Measurements from ENCODE around the gene PTGR2. TPM values are rescaled to one million over a fixed set of nuclear protein-coding genes. Genes with fewer than 3 reads are reported as not detected.

The PTGR2 gene
- total and polyA plus RNA-seq, 2 of the 8 experiments (the other 6 are each of a cell fraction or from before 2014, with no cell fraction given) = 6.0 to 17.5 TPM

DNA sequence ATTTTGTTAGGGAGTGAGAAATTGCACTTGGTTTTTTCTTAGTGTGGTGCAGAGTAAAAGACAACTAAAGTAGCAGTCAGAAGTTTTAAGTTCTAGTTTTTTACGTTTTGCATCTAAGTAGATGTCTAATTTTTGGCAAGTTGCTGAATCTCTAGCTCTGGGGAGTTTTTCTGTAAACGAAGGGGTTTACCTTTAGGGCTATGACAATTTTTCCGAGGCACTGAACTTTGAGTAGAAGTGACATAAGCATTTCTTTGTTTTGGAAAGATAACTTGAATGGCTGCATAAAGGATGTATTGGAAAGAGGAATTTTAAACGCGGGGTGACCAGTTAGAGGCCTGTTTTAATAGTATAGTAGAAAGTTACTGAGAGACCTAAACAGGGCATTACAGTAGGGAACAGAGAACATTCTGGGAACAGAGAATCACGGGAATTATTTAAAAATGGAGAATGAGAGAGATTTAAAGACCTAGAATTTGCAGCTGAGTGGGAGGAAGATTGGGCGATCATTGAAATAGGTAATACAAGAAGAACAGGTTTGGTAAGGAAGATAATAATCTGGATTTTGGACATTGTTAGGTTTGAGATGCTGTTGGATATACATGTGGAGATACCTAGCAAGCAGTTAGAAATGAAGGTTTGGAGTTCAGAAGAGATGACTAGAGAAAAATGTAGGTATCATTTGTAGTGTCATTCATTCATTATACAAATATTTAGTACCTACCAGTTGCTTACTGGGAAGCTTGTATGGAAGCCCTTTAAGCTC, 36.2 kb downstream of the PTGR2 start:
- Histone ChIP-seq H3K27me3 (replicated peaks in 1 of 4; ENCODE audit: control insufficient read depth in 3 of 4, extremely low read depth in 1 of 4, insufficient read depth in 3 of 4, low read length in 3 of 4) (no peaks in the 10 kb centered on the region), H3K4me2 (ENCODE audit: insufficient read depth in 1 of 2, low read depth in 2 of 2, low read length in 2 of 2) (peak overlapping the region; percentile 68 to 94), H2BK5ac (ENCODE audit: low read depth, low read length) (no peak overlapping the region), H3K56ac (replicated peaks; ENCODE audit: insufficient read length, low read depth, low read length) (no peak overlapping the region), H4K91ac (replicated peaks; ENCODE audit: insufficient read length, low read length) (no peak overlapping the region), H3K4me3 (ENCODE audit: extremely low read depth in 1 of 4, insufficient read depth in 2 of 4, low read depth in 3 of 4, low read length in 4 of 4) (peak overlapping the region; percentile 90 to 98 (median 93); a peak in 7 of 8 replicates), H3K79me1 (ENCODE audit: low read depth, low read length) (no peaks in the 10 kb centered on the region), H4K20me1 (replicated peaks in 1 of 2; ENCODE audit: control insufficient read depth in 1 of 2, insufficient read depth in 2 of 2, low read length in 2 of 2) (no peaks in the 10 kb centered on the region), H2BK15ac (ENCODE audit: low read length) (no peak overlapping the region), H2BK20ac (ENCODE audit: low read length) (no peak overlapping the region), H2AK5ac (ENCODE audit: low read depth, low read length) (no peak overlapping the region), H3K36me3 (ENCODE audit: control insufficient read depth in 2 of 4, insufficient read depth in 4 of 4, low read length in 3 of 4) (peaks cover 0 to 2% (median 0%) of the 10 kb centered on the region in 4 experiments; a peak in 2 of 8 replicates), H3K9ac (replicated peaks in 1 of 4; ENCODE audit: extremely low read depth in 1 of 4, low read depth in 3 of 4, low read length in 3 of 4) (peak overlapping the region in 1 of 4 experiments; percentile 31; a peak in 1 of 7 replicates), H3K4me1 (replicated peaks in 1 of 4; ENCODE audit: control insufficient read depth in 3 of 4, insufficient read depth in 4 of 4, low read length in 3 of 4) (peaks cover 0 to 2% (median 0%) of the 10 kb centered on the region in 4 experiments; a peak in 1 of 7 replicates), H2AFZ (ENCODE audit: low read length) (no peak overlapping the region), H3K79me2 (ENCODE audit: control insufficient read depth in 1 of 2, insufficient read depth in 2 of 2, low read length in 2 of 2) (peaks cover 3 to 43% of the 10 kb centered on the region in 2 experiments; a peak in 3 of 4 replicates), H3K4ac (replicated peaks; ENCODE audit: insufficient read length, low read depth, low read length) (no peak overlapping the region), H3K27ac (ENCODE audit: low read depth, low read length) (no peak overlapping the region), H4K8ac (ENCODE audit: extremely low read depth, insufficient read depth, low read length) (no peak overlapping the region), H4K5ac (ENCODE audit: insufficient read length, low read depth, low read length) (no peak overlapping the region), H3K18ac (ENCODE audit: extremely low read depth, low read length) (no peak overlapping the region), H3K23ac (ENCODE audit: insufficient read length) (no peak overlapping the region), H3K23me2 (ENCODE audit: low read depth, low read length) (peaks cover 10% of the 10 kb centered on the region), H2BK120ac (replicated peaks; ENCODE audit: low read depth, low read length) (no peak overlapping the region), H2BK12ac (ENCODE audit: low read depth, low read length) (no peak overlapping the region), H3K14ac (ENCODE audit: insufficient read length) (no peak overlapping the region), H3K9me3 (ENCODE audit: insufficient read depth in 2 of 2, low read depth in 1 of 2, low read length in 1 of 2) (no peaks in the 10 kb centered on the region)
- no peak for FAIRE-seq
- 67% methylated on average over 7 of the region's 7 CpGs; no CpG with 5 or more reads in 1 of the 2 experiments for WGBS, 2 experiments (ENCODE audit: extremely low coverage in 1 of 2, insufficient coverage in 1 of 2, insufficient read length in 1 of 2, insufficient replicate concordance in 2 of 2, low coverage in 1 of 2, low lambda C conversion rate in 2 of 2, missing lambda C conversion rate in 1 of 2)
- no peak for TF ChIP-seq TEAD4 (IDR thresholded peaks at IDR 0.05; ENCODE audit: low read depth, low read length)
- TF ChIP-seq SIRT6 (IDR thresholded peaks at IDR 0.05; ENCODE audit: low read length) = no peak
- no peak for TF ChIP-seq EGR1 (IDR thresholded peaks at IDR 0.05; ENCODE audit: borderline replicate concordance, low read depth, low read length)
- TF ChIP-seq, protein P1, sequence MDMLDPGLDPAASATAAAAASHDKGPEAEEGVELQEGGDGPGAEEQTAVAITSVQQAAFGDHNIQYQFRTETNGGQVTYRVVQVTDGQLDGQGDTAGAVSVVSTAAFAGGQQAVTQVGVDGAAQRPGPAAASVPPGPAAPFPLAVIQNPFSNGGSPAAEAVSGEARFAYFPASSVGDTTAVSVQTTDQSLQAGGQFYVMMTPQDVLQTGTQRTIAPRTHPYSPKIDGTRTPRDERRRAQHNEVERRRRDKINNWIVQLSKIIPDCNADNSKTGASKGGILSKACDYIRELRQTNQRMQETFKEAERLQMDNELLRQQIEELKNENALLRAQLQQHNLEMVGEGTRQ (IDR thresholded peaks at IDR 0.05; ENCODE audit: low read length) = no peak
- TF ChIP-seq, protein P2, sequence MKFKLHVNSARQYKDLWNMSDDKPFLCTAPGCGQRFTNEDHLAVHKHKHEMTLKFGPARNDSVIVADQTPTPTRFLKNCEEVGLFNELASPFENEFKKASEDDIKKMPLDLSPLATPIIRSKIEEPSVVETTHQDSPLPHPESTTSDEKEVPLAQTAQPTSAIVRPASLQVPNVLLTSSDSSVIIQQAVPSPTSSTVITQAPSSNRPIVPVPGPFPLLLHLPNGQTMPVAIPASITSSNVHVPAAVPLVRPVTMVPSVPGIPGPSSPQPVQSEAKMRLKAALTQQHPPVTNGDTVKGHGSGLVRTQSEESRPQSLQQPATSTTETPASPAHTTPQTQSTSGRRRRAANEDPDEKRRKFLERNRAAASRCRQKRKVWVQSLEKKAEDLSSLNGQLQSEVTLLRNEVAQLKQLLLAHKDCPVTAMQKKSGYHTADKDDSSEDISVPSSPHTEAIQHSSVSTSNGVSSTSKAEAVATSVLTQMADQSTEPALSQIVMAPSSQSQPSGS (IDR thresholded peaks at IDR 0.05; ENCODE audit: low read length) = no peak
- TF ChIP-seq CHD1 (IDR thresholded peaks at IDR 0.05; ENCODE audit: low read depth, low read length) = no peak
- POLR2A ChIA-PET (ENCODE audit: partially characterized antibody) = interaction anchor here (2.1 to 2.7 kb wide), 2 partner anchors 13 to 36 kb away, joined by 9 to 18 read pairs; partner anchors contain the start of gene PTGR2
- DNase-seq (ENCODE audit: low read depth in 1 of 2, low spot score in 2 of 2) = no peak
- CTCF ChIA-PET (ENCODE audit: partially characterized antibody) = interaction anchor here (0.6 to 0.9 kb wide), 3 partner anchors 8 to 20 kb away, joined by 3 read pairs; no protein-coding TSS in a partner anchor
